SKM-1 treated with dmso at 0.1 percent for 144 hours (cell line): ENCODE measurements around the gene ABCB11.
"Not testable (repeated sequence)": the region's sequence is repeated elsewhere in the genome, so short reads cannot be mapped to it uniquely, and the experiment has no call there.

ENCODE experiments used
- DNase-seq: peaks from one replicate; lab custom pipeline; 2025; ENCODE audit not compliant: unreplicated experiment; lab: John Stamatoyannopoulos, UW

The ABCB11 gene

GRCh38 chr2:168897449-168897848, 133.7 kb downstream of the ABCB11 start:
- DNase-seq = no peak

- DNase-seq = peak; percentile 78
These were observed 134.3 kb downstream of the ABCB11 start for GRCh38 chr2:168896783-168897182.

- DNase-seq = no peak
These were observed 135.4 kb downstream of the ABCB11 start for GRCh38 chr2:168895771-168896170.

GRCh38 chr2:168894720-168895119, 136.4 kb downstream of the ABCB11 start:
- DNase-seq = no peak

GRCh38 chr2:168894101-168894500, 137.0 kb downstream of the ABCB11 start:
- DNase-seq = no peak

GRCh38 chr2:168892327-168892726, 138.8 kb downstream of the ABCB11 start:
- no peak for DNase-seq

GRCh38 chr2:168890006-168890782, 140.9 kb downstream of the ABCB11 start, which contains the start of gene SPC25:
TSS of gene SPC25 (minus strand) at chr2:168890430. CDS start at chr2:168889519, 911 bp downstream.
- peak; percentile 96 for DNase-seq

- DNase-seq = no peak
These were observed 141.5 kb downstream of the ABCB11 start for GRCh38 chr2:168889635-168890005.

- no peak for DNase-seq
These were observed 146.1 kb downstream of the ABCB11 start for GRCh38 chr2:168884975-168885374.

GRCh38 chr2:168882163-168882562, 149.0 kb downstream of the ABCB11 start:
- DNase-seq = not testable (repeated sequence)

GRCh38 chr2:168874368-168875054, 156.6 kb downstream of the ABCB11 start:
- no peak for DNase-seq

- DNase-seq = not testable (repeated sequence)
These were observed 160.3 kb downstream of the ABCB11 start for GRCh38 chr2:168870824-168871223.
